ENCODE results near the gene NUTM2B.
"Not testable (repeated sequence)": the region's sequence is repeated elsewhere in the genome, so short reads cannot be mapped to it uniquely, and the experiment has no call there.

DNA sequence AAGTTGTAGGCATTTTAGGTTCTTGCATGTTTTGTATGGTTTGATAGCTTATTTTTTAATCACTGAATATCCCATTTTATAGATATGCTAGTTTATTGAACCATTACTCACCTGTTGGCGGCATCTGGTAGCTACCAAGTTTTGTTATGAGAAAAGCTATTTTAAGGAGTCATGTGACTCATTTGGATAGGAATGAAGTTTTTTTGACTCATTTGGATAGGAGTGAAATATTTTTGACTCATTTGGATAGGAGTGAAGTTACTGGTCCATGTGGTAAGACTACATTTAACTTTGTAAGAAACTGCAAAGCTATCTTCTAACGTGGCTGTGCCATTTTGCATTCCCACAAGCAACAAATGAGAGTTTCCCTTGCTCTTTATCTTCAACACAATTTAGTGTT, 28.1 kb upstream of the NUTM2B start:
- not testable (repeated sequence) for TF ChIP-seq POLR2A (IDR thresholded peaks at IDR 0.05); POLR2AphosphoS5 (IDR thresholded peaks at IDR 0.05; ENCODE audit: insufficient read depth in 1 of 2, low read depth in 1 of 2)
- TF ChIP-seq, protein P1, sequence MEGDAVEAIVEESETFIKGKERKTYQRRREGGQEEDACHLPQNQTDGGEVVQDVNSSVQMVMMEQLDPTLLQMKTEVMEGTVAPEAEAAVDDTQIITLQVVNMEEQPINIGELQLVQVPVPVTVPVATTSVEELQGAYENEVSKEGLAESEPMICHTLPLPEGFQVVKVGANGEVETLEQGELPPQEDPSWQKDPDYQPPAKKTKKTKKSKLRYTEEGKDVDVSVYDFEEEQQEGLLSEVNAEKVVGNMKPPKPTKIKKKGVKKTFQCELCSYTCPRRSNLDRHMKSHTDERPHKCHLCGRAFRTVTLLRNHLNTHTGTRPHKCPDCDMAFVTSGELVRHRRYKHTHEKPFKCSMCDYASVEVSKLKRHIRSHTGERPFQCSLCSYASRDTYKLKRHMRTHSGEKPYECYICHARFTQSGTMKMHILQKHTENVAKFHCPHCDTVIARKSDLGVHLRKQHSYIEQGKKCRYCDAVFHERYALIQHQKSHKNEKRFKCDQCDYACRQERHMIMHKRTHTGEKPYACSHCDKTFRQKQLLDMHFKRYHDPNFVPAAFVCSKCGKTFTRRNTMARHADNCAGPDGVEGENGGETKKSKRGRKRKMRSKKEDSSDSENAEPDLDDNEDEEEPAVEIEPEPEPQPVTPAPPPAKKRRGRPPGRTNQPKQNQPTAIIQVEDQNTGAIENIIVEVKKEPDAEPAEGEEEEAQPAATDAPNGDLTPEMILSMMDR (IDR thresholded peaks at IDR 0.05) = not testable (repeated sequence)
